Posterior vena cava (tissue), 2 donors: Measurements from ENCODE around the gene C16orf86. TPM values are rescaled to one million over a fixed set of nuclear protein-coding genes. Genes with fewer than 3 reads are reported as not detected.
"Not testable (repeated sequence)": the region's sequence is repeated elsewhere in the genome, so short reads cannot be mapped to it uniquely, and the experiment has no call there.

Source experiments
- DNase-seq: peaks from one replicate; pipeline ENCODE4 v3.0.0-alpha.2; 2020; ENCODE audit warnings: low spot score
- intact Hi-C, 2 donors: fragments of 100-400 bp; cut with DNase I; formaldehyde crosslinking; loops; one replicate each; pipeline versions ENCODE4 v1.14.1 to v1.14.2; 2022 to 2023
- total RNA-seq, 2 donors: library from RNA; stranded (reverse); fragmentation: NEBNext Ultra II Directional; extraction: Animal tissue kit (Norgen Biotek cat#: 25700); gene quantifications; one replicate each; pipeline ENCODE4 v1.2.1, GENCODE V29; 2021
- donor health status: DM: yes; HTN: yes; CAD: no.
- donor health status: DM: yes; HTN: yes; CAD: no.

C16orf86 gene
- total RNA-seq, 2 donors from 2014 or later = 2.7 to 4.8 TPM

DNA sequence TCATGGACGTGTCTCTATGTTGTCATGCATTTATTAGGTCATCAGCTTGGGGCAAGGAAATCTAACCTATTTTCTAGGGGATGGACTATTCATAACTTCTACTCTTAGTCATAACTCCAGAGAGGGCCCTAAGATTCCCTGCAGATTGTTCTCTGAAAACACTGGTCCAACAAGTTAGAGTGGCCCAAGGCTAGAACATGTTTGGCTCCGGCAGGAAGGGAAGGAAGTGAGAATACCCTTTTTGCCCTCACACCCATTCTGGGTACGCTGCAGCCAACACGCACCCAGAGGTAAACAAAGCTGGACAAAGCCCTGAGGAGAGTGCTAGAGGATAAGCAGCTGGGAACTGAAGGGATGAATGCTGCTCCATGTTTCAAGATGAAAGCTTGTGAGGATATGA, 9.9 kb downstream of the C16orf86 start:
- DNase-seq = no peak
- intact Hi-C loops = no loop called here

DNA sequence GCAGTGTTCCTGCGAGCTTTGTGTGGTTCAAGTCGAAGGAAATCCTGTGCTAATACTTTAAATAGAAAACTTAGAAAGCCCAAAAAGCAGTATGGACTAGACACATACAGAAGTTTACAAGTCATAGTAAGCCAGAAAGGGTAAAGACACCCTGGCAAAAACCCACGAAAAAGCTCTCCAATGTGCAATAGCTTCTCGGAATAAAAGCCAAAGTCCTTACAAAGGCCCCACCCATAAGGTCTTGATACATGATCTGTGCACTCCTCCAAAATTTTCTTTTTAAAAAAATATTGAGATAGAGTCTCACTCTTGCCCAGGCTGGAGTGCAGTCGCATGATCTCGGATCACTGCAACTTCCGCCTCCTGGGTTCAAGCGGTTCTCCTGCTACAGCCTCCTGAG, 10.3 kb downstream of the C16orf86 start:
- intact Hi-C loops = no loop called here
- no peak for DNase-seq

DNA sequence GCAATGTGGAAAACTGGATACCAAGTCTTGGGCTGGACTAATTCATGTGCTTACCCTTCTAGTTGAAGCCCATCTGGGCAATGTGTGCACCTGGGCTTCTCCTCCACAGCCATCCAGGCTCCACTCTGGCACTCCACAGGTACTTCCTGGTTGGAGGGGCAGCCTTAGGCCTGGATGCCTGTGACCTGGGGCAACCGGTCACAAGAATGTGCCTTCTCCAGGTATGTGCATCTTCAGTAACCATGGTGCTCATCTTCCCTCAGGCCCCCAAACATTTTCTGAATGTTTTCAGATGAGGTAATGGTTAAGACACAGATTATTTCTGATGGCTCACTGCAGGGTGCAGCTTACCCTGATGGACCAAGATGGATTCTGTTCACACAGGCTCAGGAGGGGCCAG, 11.1 kb downstream of the C16orf86 start:
- no peak for DNase-seq
- intact Hi-C loops = no loop called here

DNA sequence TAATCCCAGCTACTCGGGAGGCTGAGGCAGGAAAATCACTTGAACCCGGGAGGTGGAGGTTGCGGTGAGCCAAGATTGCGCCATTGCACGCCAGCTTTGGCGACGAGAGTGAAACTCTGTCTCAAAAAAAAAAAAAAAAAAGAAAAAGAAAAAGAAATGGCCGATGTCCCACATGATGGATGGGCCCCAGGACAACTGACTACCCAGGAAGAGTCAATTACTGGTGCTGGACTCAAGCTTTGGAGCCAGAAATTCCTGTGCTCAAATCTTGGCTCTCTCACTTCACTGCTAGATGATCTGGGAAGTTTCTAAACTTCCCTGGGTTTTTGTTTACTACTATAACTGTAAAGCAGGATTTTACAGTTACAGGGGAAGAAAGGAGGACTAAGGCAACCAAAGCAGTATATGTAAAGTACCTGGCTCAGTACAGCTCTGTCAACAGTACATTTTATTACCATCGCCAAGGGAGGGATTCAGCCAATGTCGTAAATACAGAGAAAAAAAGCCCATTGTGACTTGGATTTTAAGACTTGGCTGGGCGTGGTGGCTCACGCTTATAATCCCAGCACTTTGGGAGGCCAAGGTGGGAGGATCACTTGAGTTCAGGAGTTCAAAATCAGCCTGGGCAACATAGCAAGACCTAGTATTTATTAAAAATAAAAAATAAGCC, 11.9 kb downstream of the C16orf86 start:
- no peak for DNase-seq
- intact Hi-C loops = no loop called here

DNA sequence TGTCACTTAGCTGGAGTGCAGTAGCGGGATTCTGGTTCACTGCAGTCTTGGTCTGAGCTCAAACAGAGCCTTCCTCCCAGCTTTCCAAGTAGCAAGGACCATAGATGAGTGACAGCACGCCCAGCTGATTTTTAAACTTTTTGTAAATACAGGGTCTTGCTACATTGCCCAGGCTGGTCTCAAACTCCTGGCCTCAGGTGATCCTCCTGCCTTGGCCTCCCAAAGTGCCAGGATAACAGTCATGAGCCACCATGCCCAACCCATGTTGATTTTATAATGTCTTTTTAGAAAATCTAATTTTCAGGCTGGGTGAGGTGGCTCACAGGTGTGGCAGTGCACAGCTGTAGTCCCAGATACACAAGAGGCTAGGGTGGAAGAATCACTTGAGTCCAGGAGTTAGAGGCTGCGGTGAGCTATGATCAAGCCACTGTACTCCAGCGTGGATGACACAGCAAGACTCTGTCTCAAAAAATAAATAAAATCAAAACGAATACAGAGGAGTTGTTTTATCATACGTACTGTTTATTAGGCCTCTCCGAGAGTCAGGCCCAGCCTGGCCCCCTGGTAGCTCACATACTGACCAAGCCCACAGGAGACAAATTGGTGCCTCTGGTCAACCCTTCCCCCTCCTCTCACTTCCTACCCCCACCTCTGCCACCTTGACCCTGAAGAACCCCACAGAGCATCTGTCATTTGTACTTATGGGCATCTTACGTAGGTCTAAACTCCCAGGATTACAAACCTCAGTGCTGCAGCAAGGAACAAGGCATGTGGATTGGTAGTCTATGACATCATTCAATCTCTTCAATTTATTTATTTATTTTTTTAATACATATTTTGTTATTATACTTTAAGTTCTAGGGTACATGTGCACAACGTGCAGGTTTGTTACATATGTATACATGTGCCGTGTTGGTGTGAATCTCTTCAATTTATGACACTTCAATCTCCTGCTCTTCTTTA, 13.6 kb downstream of the C16orf86 start:
- intact Hi-C loops = no loop called here
- no peak for DNase-seq

DNA sequence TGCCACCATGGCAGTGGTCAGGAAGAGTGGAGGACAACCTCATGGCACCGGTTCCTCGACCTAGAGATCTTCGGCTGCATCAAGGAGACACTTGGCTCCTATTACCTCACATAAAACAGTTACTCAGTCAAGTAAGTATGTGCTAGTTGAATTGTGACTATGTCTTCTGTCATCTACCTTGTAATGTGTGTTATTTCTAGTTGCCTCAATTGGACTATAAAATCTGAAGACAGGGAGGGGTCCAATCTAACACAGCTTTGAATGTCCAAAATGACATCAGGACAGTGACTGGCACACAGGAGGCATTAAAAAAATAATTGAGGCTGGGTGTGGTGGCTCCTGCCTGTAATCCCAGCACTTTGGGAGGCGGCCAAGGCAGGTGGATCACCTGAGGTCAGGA, 17.2 kb downstream of the C16orf86 start:
- no peak for DNase-seq

DNA sequence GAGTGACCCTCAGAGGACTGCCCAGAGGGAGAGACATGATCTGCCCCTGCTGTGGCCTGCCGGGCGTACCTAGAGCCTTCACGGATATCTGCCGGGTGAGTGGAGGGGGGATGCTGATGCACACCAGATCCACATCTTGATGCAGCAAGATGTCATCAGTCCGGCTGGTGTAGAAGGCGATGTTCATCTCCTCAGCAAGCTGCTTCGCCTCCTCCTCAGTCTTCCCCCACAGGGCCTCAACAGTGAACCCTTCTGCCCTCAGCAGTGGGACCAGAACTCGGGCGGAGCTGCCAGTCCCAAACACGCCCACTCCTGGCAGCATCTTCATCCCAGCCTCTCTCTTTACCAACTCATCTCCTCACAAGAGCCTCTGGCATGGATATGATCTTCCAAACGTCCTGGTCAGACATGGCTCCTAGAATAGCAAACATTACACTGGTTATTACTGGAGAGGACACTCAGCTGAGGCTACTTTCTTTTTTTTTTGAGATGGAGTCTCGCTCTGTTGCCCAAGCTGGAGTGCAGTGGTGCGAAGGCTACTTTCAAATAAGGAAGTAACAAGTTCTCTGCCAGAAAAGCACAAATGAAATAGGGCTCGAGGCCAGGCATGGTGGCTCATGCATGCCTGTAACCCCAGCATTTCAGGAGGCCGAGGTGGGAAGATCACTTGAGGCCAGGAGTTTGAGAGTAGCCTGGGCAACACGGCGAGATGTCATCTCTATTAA, 18.9 kb downstream of the C16orf86 start:
- DNase-seq = no peak
- intact Hi-C loops = no loop called here

More for the DNA sequence above, 17.2 kb downstream of the C16orf86 start:
- intact Hi-C loops = no loop called here

DNA sequence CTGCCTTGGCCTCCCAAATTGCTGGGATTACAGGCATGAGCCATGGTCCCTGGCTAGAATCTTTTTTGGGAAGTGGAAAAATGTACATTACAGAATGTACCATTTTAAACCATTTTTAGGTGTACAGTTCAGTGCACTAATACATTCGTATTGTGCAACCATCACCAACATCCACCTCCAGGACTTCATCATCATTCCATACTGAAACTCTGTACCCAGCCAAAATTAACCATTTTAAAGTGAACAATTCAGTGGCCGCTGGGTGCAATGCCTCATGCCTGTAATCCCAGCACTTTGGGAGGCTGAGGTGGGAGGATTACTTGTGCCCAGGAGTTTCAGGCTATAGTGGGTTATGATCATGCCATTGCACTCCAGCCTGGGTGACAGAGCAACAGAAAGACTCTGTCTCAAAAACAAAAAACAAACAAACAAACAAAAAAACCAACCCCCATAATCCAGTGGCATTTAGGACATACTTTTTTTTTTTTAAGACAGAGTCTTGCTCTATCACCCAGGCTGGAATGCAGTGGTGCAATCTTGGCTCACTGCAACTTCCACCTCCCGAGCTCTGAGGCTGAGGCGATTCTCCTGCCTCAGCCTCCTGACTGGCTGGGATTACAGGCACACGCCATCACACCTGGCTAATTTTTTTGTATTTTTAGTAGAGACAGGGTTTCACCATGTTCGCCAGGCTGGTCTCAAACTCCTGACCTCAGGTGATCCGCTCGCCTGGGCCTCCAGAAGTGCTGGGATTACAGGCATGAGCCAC, 27.1 kb downstream of the C16orf86 start:
- intact Hi-C loops = not testable (repeated sequence)

DNA sequence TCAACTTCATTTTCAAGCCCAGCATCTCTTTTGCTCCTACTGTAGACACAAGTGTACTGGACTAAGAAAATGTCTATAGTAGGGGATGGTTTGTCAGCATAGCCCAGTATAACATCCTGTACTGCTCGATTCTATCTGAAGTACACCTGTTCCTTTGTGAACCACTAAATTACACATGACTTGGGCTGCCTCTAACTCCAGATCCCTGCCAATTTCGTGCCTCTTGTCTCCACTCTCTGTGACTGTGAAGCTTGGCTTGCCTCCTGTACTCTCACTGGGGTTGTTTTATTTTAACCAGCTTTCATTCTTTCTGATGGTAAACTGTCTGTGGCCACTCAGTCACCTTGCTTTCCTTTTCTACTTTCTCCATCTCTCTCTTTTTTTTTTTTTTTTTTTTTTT, 28.0 kb downstream of the C16orf86 start:
- intact Hi-C loops = no loop called here
- no peak for DNase-seq

More for the DNA sequence above, 27.1 kb downstream of the C16orf86 start:
- DNase-seq = not testable (repeated sequence)

DNA sequence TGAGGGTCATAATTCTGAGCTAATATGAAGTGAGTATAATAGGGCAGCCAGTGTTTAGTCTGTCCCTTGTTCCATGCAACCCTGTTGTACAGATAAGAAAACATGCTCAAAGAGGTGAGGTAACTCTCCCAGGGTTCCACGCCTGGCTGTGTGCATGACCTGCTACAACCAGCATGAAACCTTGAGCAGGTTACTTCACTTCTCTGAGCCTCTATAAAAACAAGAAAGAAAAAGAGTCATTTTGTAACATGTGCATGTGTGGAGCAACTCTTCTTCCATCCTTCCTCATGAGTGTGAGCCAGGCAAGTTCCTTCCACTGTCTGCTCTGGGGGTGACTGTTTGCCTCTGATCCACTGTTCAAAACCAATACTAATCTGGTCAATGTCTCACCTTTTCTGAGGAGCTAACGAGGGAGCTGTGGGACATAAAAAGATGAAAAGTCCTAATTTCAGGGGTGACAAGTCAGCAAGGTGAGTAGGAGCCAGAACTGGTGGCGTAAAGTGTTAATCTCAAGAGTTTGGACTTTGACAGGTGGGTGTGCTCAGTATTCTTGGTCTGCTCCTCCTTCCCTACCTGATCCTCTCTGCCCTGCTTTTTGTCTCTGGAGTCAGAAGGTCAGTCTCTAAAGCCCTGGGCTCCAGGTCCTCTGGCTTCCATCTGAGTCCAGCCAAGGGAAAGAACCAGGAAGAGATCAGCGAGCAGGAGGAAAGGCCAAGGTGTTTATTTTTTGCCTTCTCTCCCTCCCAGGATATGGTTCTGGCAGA, 31.0 kb downstream of the C16orf86 start:
- DNase-seq = no peak
- intact Hi-C loops = no loop called here

DNA sequence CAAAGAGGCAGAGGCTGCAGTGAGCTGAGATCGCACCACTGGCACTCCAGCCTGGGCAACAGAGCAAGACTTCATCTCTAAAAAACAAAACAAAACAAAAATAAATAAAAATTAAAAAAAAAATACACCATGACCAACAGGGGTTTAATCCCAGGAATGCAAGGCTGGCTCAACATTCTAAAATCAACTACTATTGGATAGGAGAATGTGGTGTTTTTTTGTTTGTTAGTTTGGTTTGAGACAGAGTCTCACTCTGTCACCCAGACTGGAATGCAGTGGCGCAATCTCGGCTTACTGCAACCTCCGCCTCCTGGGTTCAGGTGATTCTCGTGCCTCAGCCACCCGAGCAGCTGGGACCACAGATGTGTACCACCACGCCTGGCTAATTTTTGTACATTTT, 32.7 kb downstream of the C16orf86 start:
- intact Hi-C loops = no loop called here
- no peak for DNase-seq

DNA sequence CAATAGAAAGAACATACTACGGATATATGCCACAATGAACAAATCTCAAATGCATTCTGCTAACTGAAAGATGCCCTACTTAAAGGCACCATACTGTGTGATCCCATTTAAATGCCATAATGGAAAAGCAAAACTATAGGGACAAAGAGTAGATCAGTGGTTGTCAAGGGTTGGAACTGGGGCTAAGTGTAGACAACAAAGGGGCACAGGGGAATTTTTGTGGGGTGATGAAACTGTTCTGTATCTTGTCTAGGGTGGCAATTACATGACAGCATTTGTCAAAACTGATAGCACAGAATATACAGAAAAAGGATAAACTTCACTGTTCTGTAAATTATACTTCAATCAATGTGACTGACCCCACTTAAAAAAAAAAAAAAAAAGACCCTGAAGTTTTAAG, 34.8 kb downstream of the C16orf86 start:
- no peak for DNase-seq
- intact Hi-C loops = no loop called here

DNA sequence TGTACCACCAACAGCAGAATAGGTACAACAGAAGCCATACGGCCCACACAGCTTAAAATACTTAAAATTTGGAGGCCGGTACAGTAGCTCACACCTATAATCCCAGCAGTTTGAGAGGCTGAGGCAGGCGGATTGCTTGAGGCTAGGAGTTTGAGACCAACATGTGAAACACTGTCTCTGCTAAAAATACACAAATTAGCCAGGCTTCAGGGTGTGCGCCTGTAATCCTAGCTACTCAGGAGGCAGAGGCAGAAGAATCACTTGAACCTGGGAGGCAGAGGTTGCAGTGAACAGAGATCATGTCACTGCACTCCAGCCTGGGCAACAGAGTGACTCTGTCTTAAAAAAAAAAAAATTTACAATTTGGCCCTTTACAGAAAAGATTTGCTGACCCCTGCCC, 35.5 kb downstream of the C16orf86 start:
- intact Hi-C loops = no loop called here
- DNase-seq = no peak

DNA sequence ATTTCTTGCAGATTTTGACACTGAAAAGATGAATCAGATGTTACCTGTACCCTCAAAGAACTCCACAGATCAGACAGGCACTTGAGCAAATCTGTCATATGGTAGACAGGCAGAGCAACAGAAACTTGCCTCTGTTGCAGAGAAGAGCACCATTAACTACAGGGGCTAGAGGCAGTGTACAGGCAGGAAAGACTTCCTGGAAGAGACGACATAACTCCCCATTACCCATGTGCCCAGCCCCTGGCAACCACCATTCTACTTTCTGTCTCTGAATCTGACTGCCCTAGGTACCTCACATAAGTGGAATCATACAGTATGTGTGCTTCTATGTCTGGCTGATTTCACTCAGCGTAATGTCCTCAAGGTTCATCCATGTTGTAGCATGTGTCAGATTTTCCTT, 37.0 kb downstream of the C16orf86 start:
- intact Hi-C loops = no loop called here

DNA sequence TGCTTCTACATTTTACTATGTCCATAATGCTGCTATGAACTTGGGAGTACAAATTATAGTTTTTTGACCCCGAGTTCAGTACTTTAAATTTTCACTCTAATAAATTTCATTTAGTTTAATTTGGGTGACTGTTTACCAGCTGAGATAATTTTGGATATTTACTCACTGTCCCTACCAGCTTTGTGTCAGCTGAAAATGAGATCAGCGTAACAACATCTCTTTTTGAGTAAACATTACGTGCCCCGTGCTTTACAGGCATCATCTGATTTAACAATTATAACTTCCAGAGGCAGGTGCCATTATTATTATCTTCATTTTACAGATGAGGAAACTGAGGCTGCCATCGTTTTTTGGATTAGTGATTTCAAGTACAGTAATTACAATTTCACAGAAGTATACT, 37.5 kb downstream of the C16orf86 start:
- DNase-seq = no peak
- intact Hi-C loops = no loop called here

More for the DNA sequence above, 37.0 kb downstream of the C16orf86 start:
- DNase-seq = no peak

DNA sequence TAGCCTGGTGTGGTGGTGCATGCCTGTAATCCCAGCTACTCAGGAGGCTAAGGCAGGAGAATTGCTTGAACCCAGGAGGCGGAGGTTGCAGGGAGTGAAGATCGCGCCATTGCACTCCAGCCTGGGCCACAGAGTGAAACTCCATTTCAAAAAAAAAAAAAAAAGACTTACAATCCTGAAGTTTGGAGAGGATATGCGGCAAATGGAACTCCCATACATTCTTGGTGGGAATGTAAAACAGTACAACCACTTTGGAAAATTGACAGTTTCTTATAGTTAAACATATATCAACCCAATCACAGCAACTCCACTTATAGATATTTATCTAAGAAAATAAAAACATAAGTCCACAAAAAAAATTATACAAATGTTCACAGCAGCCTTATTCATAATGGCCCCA, 40.6 kb downstream of the C16orf86 start:
- DNase-seq = no peak
- intact Hi-C loops = no loop called here

DNA sequence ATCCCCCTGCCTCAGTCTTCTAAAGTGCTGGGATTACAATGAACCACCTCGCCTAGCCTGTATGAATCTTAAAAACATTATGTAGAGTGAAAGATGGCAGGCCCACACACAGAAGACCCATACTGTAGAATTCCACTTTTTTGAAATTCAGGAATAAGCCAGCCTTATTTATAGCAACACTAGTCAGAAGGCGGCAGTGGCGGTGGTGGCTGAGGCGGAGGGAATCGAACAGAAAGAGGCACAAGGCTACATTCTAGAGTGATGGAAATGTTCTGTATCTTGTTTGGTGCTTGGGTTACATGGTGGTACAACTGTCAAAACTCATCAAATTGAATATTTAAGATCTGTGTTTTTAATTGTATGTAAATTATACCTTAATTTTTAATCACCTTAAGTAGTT, 41.2 kb downstream of the C16orf86 start:
- no peak for DNase-seq
- intact Hi-C loops = no loop called here

DNA sequence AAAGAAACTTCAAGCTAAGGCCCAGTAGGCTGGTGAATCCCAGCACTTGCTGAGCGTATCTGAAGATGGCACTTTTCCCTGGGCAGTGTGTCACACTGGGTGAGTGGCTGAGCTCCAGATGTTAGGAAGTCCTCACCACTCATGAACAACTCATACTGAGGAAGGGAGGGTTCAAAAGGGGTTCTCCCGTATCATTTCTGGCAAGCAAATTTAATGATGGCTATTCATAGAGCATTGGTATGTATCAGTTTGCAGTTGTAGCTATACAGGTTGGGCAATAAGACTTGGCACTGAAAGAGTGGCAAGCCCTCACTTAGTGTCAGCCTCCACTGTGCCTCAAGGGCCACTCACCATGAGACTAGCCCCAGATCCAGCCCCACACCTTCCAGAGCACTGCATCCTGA, 41.8 kb downstream of the C16orf86 start:
- intact Hi-C loops = no loop called here
- DNase-seq = no peak

DNA sequence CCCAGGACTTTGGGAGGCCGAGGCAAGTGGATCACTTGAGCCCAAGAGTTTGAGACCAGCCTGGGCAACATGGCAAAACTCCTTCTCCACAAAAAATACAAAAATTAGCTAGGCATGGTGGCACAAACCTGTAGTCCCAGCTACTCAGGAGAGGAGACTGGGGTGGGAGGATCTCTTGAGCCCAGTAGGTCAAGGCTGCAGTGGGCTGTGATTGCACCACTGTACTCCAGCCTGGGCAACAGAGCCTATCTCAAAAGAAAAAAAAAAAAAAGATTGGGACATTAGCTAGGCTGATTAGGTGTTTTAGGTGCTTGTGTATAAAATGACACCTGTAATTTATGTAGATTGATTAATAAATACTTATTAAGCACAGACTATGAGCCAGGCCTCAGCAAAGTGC, 42.4 kb downstream of the C16orf86 start:
- DNase-seq = no peak
- intact Hi-C loops = no loop called here
